ES-I3 (cell line): Measurements from ENCODE around the gene BACH2.
"Not testable (repeated sequence)": the region's sequence is repeated elsewhere in the genome, so short reads cannot be mapped to it uniquely, and the experiment has no call there.

Experiments
- H3K36me3 ChIP-seq: 2 replicates; pipeline ENCODE4 v1.6.1; 2013; ENCODE audit warnings: mild to moderate bottlenecking, low read length, control low read depth, moderate library complexity; ENCODE audit not compliant: insufficient read depth
- H3K4me1 ChIP-seq: 2 replicates; pipeline ENCODE4 v1.6.1; 2013; ENCODE audit warnings: mild to moderate bottlenecking, control low read depth, low read length; ENCODE audit not compliant: insufficient read depth
- H3K9ac ChIP-seq: 2 replicates; pipeline ENCODE4 v1.6.1; 2013; ENCODE audit warnings: low read depth, mild to moderate bottlenecking, low read length, moderate library complexity
- H3K9me3 ChIP-seq: 2 replicates; pipeline ENCODE4 v1.6.1; 2013; ENCODE audit warnings: mild to moderate bottlenecking, low read length, moderate library complexity; ENCODE audit not compliant: control insufficient read depth, insufficient read depth

The BACH2 gene

GRCh38 chr6:90118069-90118468 is 178.6 kb downstream of the BACH2 start:
- H3K4me1 ChIP-seq: no peaks in the 10 kb centered on the region
- H3K9me3 ChIP-seq: no peaks in the 10 kb centered on the region; the same call in 1 of the 2 replicates
- no peak overlapping the region for H3K9ac ChIP-seq
- H3K36me3 ChIP-seq: no peaks in the 10 kb centered on the region

- not testable (repeated sequence) for H3K4me1 ChIP-seq, H3K9me3 ChIP-seq, H3K36me3 ChIP-seq, H3K9ac ChIP-seq
These were observed 180.5 kb downstream of the BACH2 start for GRCh38 chr6:90116126-90116525.

GRCh38 chr6:90113389-90113788 is 183.3 kb downstream of the BACH2 start:
- no peaks in the 10 kb centered on the region; the same call in 1 of the 2 replicates for H3K36me3 ChIP-seq
- no peaks in the 10 kb centered on the region; the same call in 1 of the 2 replicates for H3K9me3 ChIP-seq
- no peak overlapping the region for H3K9ac ChIP-seq
- H3K4me1 ChIP-seq: no peaks in the 10 kb centered on the region

- H3K36me3 ChIP-seq: no peaks in the 10 kb centered on the region; the same call in 1 of the 2 replicates
- H3K4me1 ChIP-seq: no peaks in the 10 kb centered on the region
- no peak overlapping the region for H3K9ac ChIP-seq
- no peaks in the 10 kb centered on the region; the same call in 1 of the 2 replicates for H3K9me3 ChIP-seq
These were observed 185.3 kb downstream of the BACH2 start for GRCh38 chr6:90111387-90111786.

GRCh38 chr6:90110971-90111370 is 185.7 kb downstream of the BACH2 start:
- Histone ChIP-seq H3K36me3 (no peaks in the 10 kb centered on the region; the same call in 1 of the 2 replicates), H3K9ac (no peak overlapping the region), H3K4me1 (no peaks in the 10 kb centered on the region), H3K9me3 (no peaks in the 10 kb centered on the region; the same call in 1 of the 2 replicates)

GRCh38 chr6:90109141-90109540 is 187.5 kb downstream of the BACH2 start:
- Histone ChIP-seq H3K36me3 (no peaks in the 10 kb centered on the region; the same call in 1 of the 2 replicates), H3K9me3 (no peaks in the 10 kb centered on the region; the same call in 1 of the 2 replicates), H3K4me1 (no peaks in the 10 kb centered on the region), H3K9ac (no peak overlapping the region)

GRCh38 chr6:90107771-90108282 is 188.8 kb downstream of the BACH2 start:
- no peaks in the 10 kb centered on the region for H3K4me1 ChIP-seq
- no peaks in the 10 kb centered on the region; the same call in 1 of the 2 replicates for H3K36me3 ChIP-seq

GRCh38 chr6:90107371-90107770 is 189.3 kb downstream of the BACH2 start:
- Histone ChIP-seq H3K36me3 (no peaks in the 10 kb centered on the region; the same call in 1 of the 2 replicates), H3K9ac (no peak overlapping the region), H3K4me1 (no peaks in the 10 kb centered on the region), H3K9me3 (no peaks in the 10 kb centered on the region; the same call in 1 of the 2 replicates)

More at GRCh38 chr6:90107771-90108282, 188.8 kb downstream of the BACH2 start:
- Histone ChIP-seq H3K9me3 (no peaks in the 10 kb centered on the region; the same call in 1 of the 2 replicates), H3K9ac (no peak overlapping the region)

- Histone ChIP-seq H3K9ac (no peak overlapping the region), H3K36me3 (no peaks in the 10 kb centered on the region; the same call in 1 of the 2 replicates), H3K9me3 (no peaks in the 10 kb centered on the region; the same call in 1 of the 2 replicates), H3K4me1 (no peaks in the 10 kb centered on the region)
These were observed 190.2 kb downstream of the BACH2 start for GRCh38 chr6:90106449-90106848.

GRCh38 chr6:90105506-90106170 is 191.0 kb downstream of the BACH2 start:
- H3K9ac ChIP-seq: no peak overlapping the region
- H3K4me1 ChIP-seq: no peaks in the 10 kb centered on the region
- no peaks in the 10 kb centered on the region; the same call in 1 of the 2 replicates for H3K36me3 ChIP-seq
- H3K9me3 ChIP-seq: no peaks in the 10 kb centered on the region; the same call in 1 of the 2 replicates

GRCh38 chr6:90103056-90103800 is 193.4 kb downstream of the BACH2 start:
- Histone ChIP-seq H3K9ac (no peak overlapping the region), H3K9me3 (no peaks in the 10 kb centered on the region), H3K4me1 (no peaks in the 10 kb centered on the region), H3K36me3 (no peaks in the 10 kb centered on the region)

GRCh38 chr6:90101403-90101802 is 195.2 kb downstream of the BACH2 start:
- no peak overlapping the region for H3K9ac ChIP-seq
- H3K9me3 ChIP-seq: no peaks in the 10 kb centered on the region
- no peaks in the 10 kb centered on the region for H3K36me3 ChIP-seq
- H3K4me1 ChIP-seq: no peaks in the 10 kb centered on the region

- H3K4me1 ChIP-seq: no peaks in the 10 kb centered on the region
- no peaks in the 10 kb centered on the region for H3K36me3 ChIP-seq
- no peaks in the 10 kb centered on the region for H3K9me3 ChIP-seq
- H3K9ac ChIP-seq: no peak overlapping the region
These were observed 196.5 kb downstream of the BACH2 start for GRCh38 chr6:90100059-90100665.

- no peaks in the 10 kb centered on the region for H3K4me1 ChIP-seq
- H3K36me3 ChIP-seq: no peaks in the 10 kb centered on the region
- no peaks in the 10 kb centered on the region for H3K9me3 ChIP-seq
- H3K9ac ChIP-seq: no peak overlapping the region
These were observed 198.0 kb downstream of the BACH2 start for GRCh38 chr6:90098627-90099026.
